Motor neuron (in vitro differentiated cells): ENCODE data around the gene SH3RF3. TPM values are rescaled to one million over a fixed set of nuclear protein-coding genes. Genes with fewer than 3 reads are reported as not detected.

Experiments
- ATAC-seq, 8 experiments: fragments of 200-7000 bp; cut with Tn5 transposase; replicated peaks in 6 of 8; 2 replicates each; pipeline ENCODE4 v1.8.0; 2021; ENCODE audit warnings: mild to moderate bottlenecking in 8 of 8, moderate library complexity in 8 of 8
- H3K27ac ChIP-seq, 2 donors: fragments of 250-450 bp; sonication (Bioruptor Pico); 2 replicates each; pipeline ENCODE4 v1.9.0; 2021; ENCODE audit warnings: antibody characterized with exemption in 2 of 2, mild to moderate bottlenecking in 2 of 2, moderate library complexity in 1 of 2
- H3K4me1 ChIP-seq, 2 donors: fragments of 250-450 bp; sonication (Bioruptor Pico); replicated peaks in 1 of 2; 2 replicates each; pipeline ENCODE4 v1.6.1; 2021; ENCODE audit warnings: antibody characterized with exemption in 2 of 2, mild to moderate bottlenecking in 2 of 2, moderate library complexity in 1 of 2
- H3K4me3 ChIP-seq, 5 donors: fragments of 250-450 bp; sonication (Bioruptor Pico); 2 replicates each; pipeline ENCODE4 v1.9.0; 2021; ENCODE audit warnings: antibody characterized with exemption in 5 of 5, mild to moderate bottlenecking in 5 of 5, moderate library complexity in 4 of 5
- WGBS, 10 experiments: fragments of 450-650 bp; shearing (Covaris generic); methylation state at CpG; one replicate each; pipeline ENCODE4 v1.0.0; 2022; 5-methylcytosine and 5-hydroxymethylcytosine counted together
- in situ Hi-C, 9 experiments: fragments of 400-800 bp; cut with MboI; loops; one replicate each; pipeline ENCODE4 v1.15.0; 2021; ENCODE audit warnings: low sequenced_read_pairs in 9 of 9, low pct_unique_long_range_greater_than_20kb in 2 of 9; ENCODE audit not compliant: unreplicated experiment in 9 of 9
- total RNA-seq, 8 experiments: library from RNA; unstranded; fragments of 300-600 nt; gene quantifications; 2 replicates each; pipeline versions ENCODE4 v1.2.3 to v1.2.4, GENCODE V29; 2022

The SH3RF3 gene
- total RNA-seq, 8 experiments from 2014 or later: 0.13 to 6.5 (median 3.2) TPM

- WGBS, 10 experiments: 53 to 100% (median 86%) methylated on average over 1 to 10 of the region's 18 CpGs; no CpG with 5 or more reads in 2 of the 10 experiments
- no peak for ATAC-seq
- no peak overlapping the region for H3K4me3 ChIP-seq
- in situ Hi-C loops: no loop called here
- no peak overlapping the region for H3K27ac ChIP-seq
- peaks cover 35 to 56% of the 10 kb centered on the region in 2 donors for H3K4me1 ChIP-seq
Measured at GRCh38 chr2:109384308-109385271, 255.6 kb downstream of the SH3RF3 start.

DNA sequence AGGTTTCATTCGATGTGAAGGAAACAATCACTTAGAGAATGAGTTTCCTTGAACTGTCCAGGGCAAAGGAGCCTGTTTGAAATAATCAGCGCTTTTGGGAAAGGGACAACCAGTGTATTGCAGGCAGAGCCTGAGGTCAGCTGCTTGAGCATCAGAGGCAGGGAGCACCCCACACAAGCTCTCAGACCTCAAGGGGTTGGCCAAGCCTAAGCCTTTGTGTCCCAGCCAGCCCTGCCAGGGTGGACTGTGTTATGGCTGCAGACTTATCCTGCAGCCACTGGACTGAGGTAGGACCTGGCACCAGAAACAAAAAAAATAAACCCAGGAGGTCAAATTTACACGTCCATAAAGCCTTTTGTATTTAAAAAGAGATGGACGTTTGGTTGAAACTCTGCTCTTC, 256.5 kb downstream of the SH3RF3 start:
- ATAC-seq: no peak
- no peak overlapping the region for H3K27ac ChIP-seq
- in situ Hi-C loops: no loop called here
- no peak overlapping the region for H3K4me3 ChIP-seq
- peaks cover 35 to 60% of the 10 kb centered on the region in 2 donors for H3K4me1 ChIP-seq
- WGBS, 10 experiments: 26 to 100% (median 73%) methylated on average over 1 to 4 of the region's 4 CpGs; no CpG with 5 or more reads in 2 of the 10 experiments

GRCh38 chr2:109386004-109386695, 257.1 kb downstream of the SH3RF3 start:
- Histone ChIP-seq H3K4me3 (no peak overlapping the region), H3K4me1 (peaks cover 35 to 60% of the 10 kb centered on the region in 2 donors), H3K27ac (peak overlapping the region in 1 of 2 donors; percentile 75)
- WGBS, 10 experiments: 37 to 86% (median 59%) methylated on average over 4 to 11 of the region's 11 CpGs; no CpG with 5 or more reads in 2 of the 10 experiments
- in situ Hi-C loops: no loop called here
- peak in 5 of 8 experiments; percentile 33 to 72 (median 66) for ATAC-seq

DNA sequence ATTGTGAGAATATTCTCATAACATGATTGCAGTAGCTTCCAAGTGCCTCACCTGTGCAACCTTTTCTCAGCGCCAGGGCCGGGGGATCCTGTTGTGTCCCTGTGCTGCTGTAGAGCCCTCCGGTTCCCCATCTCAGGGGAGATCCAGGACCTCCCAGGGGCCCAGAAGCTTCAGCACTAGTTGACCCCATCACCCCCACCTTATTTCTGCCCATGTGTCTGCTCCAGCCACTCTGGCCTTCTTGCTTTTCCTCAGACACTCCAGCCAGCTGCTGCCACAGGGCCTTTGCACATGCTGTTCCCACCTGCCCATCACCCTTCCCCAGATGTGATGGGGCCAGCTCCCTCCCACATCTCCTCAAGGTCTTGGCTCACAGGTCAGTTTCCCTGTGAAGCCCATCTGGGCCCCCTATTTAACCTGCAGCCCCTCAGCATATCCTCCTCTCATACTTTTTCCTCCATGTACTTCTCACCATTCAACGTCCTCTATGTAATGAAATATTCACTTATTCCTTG, 258.3 kb downstream of the SH3RF3 start:
- H3K27ac ChIP-seq: peak overlapping the region in 1 of 2 donors; percentile 4
- in situ Hi-C loops: no loop called here
- WGBS, 10 experiments: 86 to 100% (median 94%) methylated on average over 1 to 4 of the region's 4 CpGs; no CpG with 5 or more reads in 3 of the 10 experiments
- H3K4me3 ChIP-seq: no peak overlapping the region
- peaks cover 35 to 52% of the 10 kb centered on the region in 2 donors for H3K4me1 ChIP-seq
- no peak for ATAC-seq

DNA sequence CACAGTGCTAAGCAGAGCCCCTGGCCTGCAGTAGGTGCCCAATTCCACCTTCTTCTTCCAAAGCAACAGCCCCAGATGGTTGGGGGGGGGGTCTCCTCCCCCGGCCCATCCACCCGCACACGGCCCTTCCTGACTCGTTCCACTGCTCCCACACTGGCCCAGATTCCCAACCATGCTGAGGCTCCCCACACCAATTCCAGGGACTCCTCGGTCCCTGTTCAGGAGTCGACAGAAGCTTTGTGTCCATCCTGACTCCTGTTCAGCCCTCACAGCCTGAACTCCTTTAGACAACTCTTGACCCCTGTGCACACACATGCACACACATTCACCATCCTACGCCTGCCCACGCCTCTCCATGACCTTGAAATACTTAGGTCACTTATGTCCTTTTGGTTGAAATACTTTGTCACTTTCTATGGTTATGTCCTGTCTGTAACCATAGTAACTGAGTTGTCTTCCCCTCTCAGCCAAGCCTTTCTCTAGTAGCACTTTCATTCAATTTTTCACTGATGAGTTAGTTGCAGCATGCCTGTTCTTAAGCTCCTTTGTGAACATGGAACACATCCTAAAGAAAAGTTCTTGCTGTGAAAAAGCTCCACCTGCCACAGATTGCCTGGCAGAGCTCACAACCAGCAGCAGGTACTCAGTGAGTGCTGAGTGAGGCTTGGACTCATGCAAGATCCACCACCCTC, 258.9 kb downstream of the SH3RF3 start:
- in situ Hi-C loops: no loop called here
- Histone ChIP-seq H3K4me1 (peaks cover 32 to 46% of the 10 kb centered on the region in 2 donors), H3K27ac (peak overlapping the region; percentile 4 to 21), H3K4me3 (no peak overlapping the region)
- WGBS, 10 experiments: 0 to 87% (median 22%) methylated on average over 1 to 4 of the region's 8 CpGs; no CpG with 5 or more reads in 6 of the 10 experiments
- ATAC-seq: peak in 5 of 8 experiments; percentile 24 to 68 (median 62)

GRCh38 chr2:109391243-109391642, 262.2 kb downstream of the SH3RF3 start:
- ATAC-seq: no peak
- in situ Hi-C loops: no loop called here
- H3K27ac ChIP-seq: no peak overlapping the region
- H3K4me1 ChIP-seq: peaks cover 33 to 53% of the 10 kb centered on the region in 2 donors
- WGBS, 10 experiments: 67 to 100% (median 96%) methylated on average over 1 to 3 of the region's 9 CpGs; no CpG with 5 or more reads in 4 of the 10 experiments
- no peak overlapping the region for H3K4me3 ChIP-seq

DNA sequence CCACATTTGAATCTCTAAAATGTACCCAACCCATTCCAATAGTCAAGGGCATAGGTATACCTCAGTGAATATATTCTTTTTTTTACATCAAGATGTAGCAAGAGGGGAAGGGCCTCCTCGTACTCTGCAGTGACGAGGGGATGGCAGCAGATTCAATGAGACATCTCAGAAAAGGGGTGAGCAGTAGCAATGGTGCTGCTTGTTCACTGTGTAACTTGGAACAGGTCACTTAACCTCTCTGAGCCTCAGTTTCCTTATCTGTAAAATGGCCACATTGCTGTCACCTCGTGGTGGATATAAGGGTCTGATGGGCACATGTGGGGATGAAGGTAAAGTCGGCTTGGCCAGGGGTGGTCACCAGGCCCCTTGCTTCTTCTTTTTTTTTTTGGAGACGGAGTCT, 263.1 kb downstream of the SH3RF3 start:
- H3K27ac ChIP-seq: no peak overlapping the region
- WGBS, 10 experiments: 49 to 89% (median 86%) methylated on average over 2 to 4 of the region's 5 CpGs; no CpG with 5 or more reads in 4 of the 10 experiments

GRCh38 chr2:109392816-109393661, 264.0 kb downstream of the SH3RF3 start:
- H3K27ac ChIP-seq: no peak overlapping the region
- H3K4me1 ChIP-seq: peaks cover 31 to 46% of the 10 kb centered on the region in 2 donors
- 70 to 85% (median 80%) methylated on average over 1 to 10 of the region's 15 CpGs; no CpG with 5 or more reads in 3 of the 10 experiments for WGBS, 10 experiments
- peak in 2 of 8 experiments; percentile 5 to 50 for ATAC-seq
- in situ Hi-C loops: no loop called here
- H3K4me3 ChIP-seq: no peak overlapping the region

More for the DNA sequence above, 263.1 kb downstream of the SH3RF3 start:
- no peak for ATAC-seq
- Histone ChIP-seq H3K4me1 (peaks cover 32 to 47% of the 10 kb centered on the region in 2 donors), H3K4me3 (no peak overlapping the region)
- in situ Hi-C loops: no loop called here

- H3K4me1 ChIP-seq: peaks cover 31 to 47% of the 10 kb centered on the region in 2 donors
- H3K4me3 ChIP-seq: no peak overlapping the region
- WGBS, 10 experiments: 74 to 100% (median 96%) methylated on average over 2 to 6 of the region's 7 CpGs; no CpG with 5 or more reads in 4 of the 10 experiments
- in situ Hi-C loops: no loop called here
- no peak overlapping the region for H3K27ac ChIP-seq
- ATAC-seq: peak in 5 of 8 experiments; percentile 18 to 55 (median 41)
Measured at GRCh38 chr2:109393662-109393972, 264.6 kb downstream of the SH3RF3 start.

- in situ Hi-C loops: no loop called here
- Histone ChIP-seq H3K4me3 (no peak overlapping the region), H3K4me1 (peaks cover 28 to 37% of the 10 kb centered on the region in 2 donors), H3K27ac (no peak overlapping the region)
- peak in 3 of 8 experiments; percentile 40 to 56 (median 56) for ATAC-seq
- WGBS, 10 experiments: 50 to 100% (median 80%) methylated on average over 3 to 10 of the region's 15 CpGs; no CpG with 5 or more reads in 4 of the 10 experiments
Measured at GRCh38 chr2:109395494-109396201, 266.6 kb downstream of the SH3RF3 start.
